ENCODE measurements around the gene COL2A1.
"Not testable (repeated sequence)": the region's sequence is repeated elsewhere in the genome, so short reads cannot be mapped to it uniquely, and the experiment has no call there.

The COL2A1 gene

DNA sequence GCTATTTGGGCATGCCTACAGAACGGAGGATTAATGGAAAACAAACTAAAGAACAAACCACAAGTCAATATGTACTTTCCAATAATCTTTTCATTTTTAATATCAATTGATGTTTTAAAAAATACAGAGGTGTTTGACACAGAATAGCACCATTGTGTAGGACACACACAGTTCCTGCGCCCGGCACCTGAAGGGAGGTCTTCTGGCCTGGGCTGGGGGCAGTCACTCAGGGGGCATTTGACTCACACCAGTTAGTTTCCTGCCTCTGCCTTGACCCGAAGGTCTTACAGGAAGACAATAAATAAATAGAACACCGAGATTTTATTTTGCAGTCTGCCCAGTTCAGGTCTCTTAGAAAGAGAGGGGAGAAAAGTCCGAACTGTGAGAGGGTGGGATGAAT, 31.4 kb downstream of the COL2A1 start:
- no peak for DNase-seq

DNA sequence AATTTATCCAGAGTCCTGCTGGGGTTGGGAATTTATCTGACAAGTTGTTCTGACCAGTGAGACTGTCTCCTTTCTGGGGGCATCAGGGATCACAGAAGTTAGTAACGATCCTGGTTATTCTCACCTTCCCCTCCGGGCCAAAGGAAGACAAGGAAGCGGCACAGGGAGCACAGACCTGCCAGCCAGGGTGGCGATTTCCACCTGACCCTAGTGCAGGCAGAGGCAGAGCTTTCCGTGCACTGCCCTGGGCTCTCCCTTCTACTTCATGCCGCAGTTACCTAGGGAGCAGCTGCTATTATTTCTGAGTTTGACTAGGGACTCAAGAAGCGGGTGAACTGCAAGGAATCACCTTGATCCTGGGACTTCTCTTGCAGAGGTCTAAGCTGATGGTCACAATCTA, 33.4 kb downstream of the COL2A1 start:
- no peak for DNase-seq

DNA sequence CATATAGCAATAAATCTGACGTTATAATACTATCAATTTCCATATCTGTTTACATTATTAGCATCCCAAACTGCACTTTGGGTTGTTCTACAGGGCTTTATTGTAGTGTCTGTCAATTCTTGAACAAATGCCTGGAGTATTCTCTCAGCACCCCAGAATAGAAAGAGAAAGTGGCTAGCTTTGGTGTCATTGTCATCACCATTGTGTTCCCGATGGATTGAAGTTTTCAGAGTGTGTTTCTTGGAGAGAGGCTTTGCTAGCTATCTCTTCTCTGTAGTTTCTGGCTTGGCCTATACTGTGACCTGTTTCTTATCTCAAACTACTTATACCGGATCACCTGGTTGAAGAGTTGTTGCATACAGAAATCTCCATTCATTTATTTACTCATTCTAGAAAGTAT, 34.4 kb downstream of the COL2A1 start:
- no peak for DNase-seq

DNA sequence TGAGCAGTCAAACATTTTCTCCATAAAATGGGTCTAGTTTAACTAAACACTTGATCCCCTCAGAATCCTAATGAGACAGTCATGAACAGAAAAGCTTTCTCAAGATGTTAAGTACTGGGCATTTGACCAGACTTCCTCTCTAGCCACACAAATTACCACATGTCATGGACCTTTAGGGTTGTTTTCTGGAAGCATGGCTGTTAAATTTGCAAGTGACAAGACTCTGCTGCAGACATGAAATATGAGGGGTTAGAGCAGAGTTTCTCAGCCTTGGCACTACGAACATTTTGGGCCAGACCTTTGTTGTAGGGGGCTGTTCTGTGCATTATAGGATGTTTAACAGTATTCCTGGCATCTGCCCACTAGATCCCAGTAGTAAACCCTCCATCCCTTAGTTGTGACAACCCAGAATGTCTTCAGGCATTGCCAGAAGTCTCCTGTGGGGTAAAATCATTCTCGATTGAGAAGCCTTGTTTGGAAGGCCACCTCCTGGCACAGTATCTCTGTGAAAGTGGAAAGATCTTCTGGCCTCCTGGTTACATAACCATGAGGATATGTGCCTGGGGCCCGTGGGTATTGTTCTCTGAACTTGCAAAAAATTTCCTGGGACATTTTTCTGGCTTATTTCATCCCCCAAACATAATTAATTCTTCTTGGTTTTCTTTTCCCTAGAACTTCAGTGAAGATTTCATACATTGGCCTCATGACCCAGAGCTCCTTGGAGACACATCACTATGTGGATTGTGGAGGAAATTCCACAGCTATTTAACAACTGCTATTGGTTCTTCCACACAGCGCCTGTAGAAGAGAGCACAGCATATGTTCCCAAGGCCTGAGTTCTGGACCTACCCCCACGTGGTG, 36.6 kb downstream of the COL2A1 start:
- DNase-seq, result no peak

DNA sequence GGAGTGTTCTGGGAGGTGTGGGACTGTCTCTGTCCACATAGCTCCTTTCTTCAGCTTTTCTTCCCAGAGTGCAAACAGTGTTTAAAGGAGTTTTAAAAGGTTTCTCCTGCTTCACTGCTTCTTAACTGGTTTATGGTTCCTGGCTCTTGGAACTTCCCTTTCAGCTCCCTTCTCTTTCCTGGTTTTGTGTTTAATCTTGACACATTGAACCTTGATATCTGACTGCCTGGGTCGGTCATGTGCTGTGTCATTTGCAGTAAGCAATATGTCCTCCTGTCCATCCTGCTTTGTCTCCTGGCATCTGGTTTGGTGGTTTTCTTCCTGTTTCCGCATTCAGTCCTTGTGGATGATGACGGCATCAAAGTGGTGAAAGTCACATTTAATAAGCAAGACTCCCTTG, 38.7 kb downstream of the COL2A1 start:
- no peak for DNase-seq

DNA sequence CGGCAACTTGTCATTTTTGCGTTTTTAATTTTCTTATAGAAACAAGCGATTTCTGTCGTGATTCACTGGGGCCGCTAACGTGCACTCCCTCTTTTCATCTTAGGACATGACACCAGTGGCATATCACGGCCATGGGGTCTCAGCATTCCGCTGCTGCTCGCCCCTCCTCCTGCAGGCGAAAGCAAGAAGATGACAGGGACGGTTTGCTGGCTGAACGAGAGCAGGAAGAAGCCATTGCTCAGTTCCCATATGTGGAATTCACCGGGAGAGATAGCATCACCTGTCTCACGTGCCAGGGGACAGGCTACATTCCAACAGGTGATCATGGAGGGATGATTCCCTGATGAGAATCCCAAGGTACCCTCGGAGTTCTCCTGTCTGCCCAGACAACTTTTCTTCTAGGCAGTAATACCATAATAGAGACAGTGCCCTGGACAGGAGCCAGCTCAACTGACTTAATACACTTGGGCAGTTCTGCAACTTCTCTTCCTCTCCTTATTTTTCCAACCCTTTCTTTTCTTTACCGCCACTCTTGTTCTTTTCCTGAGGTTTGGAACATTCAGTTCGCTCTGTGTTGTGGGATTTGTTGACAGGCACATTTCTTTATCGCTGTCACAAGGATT, 40.1 kb downstream of the COL2A1 start:
- DNase-seq, result peak; percentile 68

DNA sequence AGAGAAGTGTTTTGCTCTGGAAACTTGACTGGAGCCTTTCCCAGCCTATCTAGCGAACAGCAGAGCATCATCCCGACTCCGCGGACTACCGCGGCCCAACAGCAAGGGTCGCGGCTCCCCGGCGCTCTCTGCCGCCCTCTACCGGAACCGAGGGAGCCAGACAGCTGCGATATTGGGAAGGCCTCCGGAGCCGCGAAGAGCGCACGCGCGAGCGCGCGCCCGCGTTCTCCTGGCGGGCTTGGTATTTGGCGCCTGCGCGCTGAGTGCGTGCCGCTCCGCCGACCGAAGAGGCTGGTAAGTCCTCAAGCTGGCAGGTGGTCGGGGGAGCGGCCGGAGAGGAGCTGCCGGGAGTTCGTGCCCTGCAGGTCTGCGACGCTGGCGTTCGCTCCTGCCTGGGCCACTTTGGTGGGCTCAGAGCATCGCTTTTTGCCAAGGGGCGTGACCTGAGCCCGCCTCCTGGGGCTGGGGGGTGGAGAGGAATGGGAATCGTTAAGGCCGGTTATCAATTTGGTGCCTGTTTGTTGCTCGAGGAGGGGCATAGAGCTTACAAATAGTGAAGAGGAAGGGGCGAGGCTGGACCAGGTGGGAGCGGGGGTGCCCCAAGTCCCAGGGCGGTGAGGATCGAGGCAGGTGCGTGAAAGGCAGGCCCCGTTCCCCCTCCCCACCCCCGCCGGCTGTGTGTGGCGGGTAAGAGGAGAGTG, 40.8 kb downstream of the COL2A1 start, which contains the start of gene TMEM106C:
Gene TMEM106C, plus strand, starts transcription at position 257 of the 701 bp plus-strand sequence. CDS start 641 bp downstream, outside the sequence.
- DNase-seq, result peak; percentile 96

DNA sequence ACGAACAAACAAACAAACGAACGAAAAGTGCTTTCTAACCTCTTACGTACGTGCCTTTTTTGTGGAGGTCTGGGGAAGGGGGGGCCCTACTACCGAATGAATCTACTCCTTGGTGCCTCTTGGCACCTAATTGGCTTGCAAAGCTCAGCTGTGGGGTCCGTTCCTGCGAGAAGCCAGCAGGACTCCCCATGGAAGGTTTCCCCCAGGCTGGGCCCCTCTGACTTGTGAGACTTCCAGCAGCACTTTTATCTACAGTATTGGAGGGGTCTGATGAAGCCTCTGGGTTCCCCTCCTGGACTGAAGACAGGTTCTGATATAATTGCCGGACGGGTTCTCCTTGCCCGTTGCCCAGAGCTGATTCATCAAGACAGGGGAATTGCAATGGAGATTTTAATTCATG, 42.1 kb downstream of the COL2A1 start:
- DNase-seq, result no peak

DNA sequence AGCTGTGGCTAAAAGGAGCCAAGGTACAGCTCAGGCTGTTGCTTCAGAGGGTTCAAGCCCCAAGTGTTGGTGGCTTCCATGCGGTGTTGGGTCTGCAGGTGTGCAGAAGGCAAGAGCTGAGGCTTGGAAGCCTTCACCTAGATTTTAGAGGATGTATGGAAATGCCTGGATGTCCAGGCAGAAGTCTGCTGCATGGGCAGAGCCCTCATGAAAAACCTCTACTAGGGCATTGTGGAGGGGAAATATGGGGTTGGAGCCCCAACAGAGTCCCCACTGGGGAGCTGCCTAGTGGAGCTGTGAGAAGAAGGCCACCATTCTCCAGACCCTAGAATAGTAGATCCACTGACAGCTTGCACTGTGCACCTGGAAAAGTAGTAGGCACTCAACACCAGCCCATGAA, 46.6 kb downstream of the COL2A1 start:
- not testable (repeated sequence) for DNase-seq

DNA sequence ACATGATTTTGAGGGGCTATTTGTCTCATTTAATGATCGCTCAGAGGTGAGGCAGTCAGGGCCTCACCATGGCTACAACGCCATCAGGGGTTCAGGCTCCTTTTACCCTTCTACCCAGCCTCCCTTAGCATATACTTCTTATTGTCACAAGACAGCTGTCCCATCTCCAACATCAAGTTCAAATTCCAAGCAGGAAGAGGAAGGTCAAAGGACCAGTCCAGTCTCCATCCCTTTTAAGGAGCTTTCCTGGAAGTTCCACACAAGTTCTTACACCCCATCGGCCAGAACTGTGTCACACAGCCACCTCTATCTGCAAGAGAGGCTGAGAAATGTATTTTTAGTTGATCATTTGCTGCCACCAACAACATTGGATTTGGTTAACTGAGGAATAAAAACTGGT, 49.2 kb downstream of the COL2A1 start:
- no peak for DNase-seq

DNA sequence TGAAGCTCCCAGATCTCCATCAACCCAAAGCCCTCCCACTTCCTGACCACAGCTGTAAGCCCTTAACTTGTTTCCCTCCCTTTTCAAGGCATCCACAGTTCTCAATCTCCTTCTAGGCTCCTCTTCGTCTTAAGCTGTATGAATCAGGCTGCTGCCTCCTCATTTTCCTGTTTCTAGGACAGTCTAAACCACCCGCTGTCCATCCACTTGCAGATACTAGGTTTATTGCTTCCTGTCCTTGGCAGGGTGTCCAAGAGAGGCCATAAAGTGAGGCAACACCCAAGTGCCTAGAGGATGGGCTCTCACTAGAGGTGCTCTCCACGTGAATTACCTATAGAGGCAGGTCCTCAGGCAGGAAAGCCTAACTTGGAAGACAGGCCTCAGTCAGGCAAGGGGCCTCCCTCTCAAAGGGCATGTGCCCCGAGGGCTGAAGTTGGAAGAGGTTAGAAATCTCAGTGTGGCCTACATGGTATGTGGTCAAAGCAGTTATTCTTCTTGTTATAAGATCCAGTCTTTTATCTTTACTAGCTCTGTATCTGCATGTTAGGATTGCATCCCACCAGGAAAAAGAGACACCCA, 49.7 kb downstream of the COL2A1 start:
- no peak for DNase-seq

DNA sequence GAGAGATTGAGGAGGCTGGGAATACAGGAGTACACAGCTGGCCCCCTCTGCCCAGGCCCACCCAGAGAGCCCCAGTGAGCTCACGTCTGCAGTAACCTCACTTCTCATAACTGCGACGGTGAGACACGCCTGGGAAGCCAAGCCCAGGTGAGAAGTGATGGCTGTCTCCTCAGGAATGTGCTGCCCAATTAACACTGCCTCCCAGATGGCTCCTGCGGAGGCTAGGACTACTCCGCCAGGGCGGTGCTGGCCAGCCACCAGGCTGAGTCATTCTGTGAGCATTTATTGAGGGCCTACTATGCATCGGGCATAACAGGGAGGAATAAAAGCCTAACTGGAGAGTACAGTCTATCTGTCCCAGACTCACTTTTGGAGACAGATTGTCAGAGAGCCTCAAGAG, 50.2 kb downstream of the COL2A1 start:
- peak; percentile 22 for DNase-seq

DNA sequence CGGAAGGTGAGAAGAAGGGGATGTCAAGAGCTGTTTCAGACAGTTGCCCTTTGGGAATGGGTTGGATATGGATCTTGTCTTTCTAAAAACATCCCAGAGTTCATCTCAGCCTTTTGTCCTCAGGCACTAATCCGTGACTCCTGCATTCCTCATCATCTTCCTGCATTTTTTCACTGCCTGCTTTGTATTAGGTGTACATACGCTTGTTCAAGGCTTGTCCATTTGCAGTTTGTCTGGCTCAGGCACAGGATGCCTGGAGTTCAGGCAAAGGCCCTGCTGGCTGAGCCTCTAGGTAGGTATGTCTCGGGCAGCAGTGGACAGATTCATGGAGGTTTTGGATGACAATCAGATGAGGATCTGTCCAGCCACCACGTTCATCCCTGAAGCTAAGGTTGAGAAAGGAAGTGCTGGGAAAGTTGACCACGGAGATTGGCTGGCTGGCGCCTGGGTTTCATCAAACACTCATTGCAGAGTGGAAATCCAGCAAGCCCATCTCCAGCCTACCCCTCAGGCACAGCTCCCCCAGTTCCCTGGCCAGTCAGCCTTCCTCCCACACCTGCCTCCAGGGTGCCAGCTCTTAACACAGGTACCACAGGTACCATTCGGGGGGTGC, 53.3 kb downstream of the COL2A1 start:
- no peak for DNase-seq

DNA sequence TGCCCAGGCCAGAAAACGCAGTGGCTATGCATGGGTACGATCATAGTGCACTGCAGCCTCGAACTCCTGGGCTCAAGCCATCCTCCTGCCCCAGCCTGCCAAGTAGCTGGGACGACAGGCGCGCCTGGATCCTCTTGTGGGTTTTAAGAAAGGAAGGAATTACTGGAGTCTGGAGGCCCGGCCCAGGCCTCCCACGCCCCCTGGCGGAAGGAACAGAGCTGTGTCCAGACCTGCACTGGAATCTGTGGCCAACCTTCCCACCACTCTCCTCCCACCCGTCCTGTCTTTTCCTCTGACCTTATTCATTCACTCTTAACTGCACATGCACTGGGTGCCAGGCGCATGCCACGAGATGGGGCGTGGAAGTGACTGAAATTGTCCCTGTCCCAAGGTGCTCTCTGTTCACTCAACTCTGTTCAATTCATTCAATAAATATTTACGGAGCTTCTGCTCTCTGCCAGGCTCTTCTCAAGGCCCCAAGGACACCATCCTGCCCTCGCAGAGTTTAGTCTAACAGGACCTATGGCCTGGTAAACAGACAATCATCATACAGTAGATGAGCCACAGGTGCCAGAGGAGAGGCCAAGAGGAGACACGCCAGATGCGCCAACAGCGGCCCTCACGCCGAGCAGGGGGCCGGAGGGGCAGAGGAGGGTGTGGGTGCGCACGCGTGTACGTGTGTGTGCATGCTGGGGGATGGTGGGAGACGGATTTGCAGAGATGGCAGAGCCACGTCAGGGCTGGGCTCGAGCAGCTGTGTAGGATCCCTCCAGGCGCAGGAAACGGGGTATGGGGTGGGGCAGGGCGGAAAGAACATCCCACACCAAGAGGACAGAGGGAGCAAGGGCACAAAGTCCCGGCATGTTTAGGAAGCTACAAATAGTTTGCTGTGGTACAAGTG, 54.6 kb downstream of the COL2A1 start:
- DNase-seq, result peak; percentile 82

DNA sequence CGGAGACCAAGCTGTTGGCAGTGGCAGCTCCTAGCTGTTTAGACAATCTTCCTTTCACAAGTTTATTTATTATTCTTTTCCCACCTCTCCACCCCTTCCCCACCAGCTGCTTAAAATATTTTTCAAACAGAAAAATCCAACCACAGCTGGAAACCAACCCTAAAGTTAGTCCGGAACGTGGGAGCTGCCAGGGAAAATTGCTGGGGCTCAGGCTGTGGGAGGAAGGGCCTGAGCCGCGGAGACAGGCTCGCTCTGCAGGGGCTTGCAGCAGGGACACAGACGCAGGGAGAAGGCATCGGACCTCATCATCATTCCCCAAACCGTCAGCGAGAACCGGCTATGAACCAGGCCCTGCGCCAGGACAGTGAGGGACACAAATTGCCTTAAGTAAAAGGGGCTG, 56.9 kb downstream of the COL2A1 start:
- DNase-seq, result peak; percentile 21

DNA sequence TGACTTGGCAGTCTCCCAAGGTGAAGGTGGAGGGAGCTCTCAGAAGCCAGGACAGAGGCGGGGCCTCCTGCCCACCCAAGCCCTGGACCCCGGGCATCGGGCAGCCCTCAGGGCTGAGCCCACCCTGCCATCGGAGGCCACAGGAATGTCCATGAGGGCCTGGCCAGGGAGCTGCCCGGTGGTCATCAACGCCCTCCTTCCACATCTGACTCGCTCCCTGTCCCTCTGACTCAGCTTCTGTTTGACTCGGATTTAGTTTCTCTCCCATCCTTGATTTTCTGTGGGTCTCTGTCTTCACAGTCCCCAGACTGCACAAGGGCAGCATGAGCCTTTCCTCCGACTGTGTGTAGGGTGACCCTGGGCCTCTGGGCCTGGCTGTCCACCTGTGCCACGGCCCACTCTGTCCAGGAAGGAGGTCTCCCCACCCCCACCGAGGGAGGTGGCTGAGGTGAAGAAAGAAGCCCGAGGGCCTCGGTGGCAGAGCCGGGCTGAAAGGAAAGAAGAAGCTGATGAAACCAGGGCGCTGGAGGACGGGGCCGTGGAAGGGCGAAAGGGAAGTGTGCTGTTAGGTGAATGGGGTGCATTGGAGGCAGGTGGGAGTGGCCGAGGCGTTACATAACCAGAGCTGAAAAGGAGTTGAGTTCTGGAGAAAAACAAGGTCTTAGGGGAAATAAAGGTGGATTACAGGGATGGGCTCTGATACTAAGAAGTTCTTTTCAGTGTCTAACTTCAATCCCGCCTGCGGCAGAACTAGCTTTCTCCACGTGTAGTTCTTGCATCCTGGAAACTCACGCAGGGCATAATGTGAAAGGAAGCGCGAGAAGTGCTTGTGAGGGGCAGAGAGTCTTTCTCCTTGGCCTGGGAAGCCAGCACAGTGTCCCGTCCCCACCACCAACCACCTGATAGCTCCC, 57.6 kb downstream of the COL2A1 start:
- peak; percentile 41 for DNase-seq

DNA sequence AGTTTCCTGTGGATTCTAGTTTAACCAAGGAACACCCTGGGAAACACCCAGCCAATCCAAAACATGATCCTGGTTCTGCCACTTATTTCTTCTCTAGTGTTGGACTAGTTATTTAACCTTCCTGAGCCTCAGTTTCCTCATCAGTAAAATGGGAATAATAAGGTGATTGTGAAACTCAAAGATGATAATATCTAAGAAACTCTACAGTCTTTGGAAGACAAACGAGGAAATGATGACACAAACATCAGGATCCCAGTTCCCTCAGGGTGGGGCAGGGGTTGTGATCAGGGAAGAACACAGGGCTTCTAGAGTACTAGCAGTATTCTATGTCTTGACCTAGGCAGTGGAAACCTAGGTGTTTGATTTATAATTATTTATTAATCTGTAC, 58.9 kb downstream of the COL2A1 start:
- no peak for DNase-seq

DNA sequence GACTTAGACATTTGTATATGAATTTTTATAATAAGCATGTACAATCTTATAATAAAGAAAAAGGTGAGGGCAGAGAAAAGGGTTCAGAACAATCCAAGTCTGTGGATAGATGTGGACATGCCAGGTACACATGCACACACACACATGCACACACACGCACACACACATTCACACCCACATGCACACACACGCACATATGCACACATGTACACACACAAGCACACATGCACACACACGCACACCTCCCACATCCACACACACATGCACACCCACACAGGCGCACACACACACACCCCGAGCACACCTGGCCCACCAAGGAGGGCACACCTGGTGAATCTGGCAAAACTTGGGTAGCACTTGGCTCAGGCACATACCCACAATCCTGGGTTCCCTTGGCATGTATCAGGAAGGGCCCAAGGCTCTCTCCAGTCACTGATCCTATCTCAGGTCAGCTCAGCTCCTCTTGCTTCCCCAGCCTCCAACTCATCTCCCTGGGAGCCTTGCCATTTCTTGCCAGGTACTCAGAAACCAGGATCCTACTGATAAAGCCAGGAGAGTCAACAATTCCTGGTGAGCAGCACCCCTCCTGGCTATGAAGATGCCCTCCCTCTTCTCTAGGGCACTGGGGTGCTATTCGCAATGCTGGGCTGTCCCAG, 59.5 kb downstream of the COL2A1 start:
- peak; percentile 43 for DNase-seq

DNA sequence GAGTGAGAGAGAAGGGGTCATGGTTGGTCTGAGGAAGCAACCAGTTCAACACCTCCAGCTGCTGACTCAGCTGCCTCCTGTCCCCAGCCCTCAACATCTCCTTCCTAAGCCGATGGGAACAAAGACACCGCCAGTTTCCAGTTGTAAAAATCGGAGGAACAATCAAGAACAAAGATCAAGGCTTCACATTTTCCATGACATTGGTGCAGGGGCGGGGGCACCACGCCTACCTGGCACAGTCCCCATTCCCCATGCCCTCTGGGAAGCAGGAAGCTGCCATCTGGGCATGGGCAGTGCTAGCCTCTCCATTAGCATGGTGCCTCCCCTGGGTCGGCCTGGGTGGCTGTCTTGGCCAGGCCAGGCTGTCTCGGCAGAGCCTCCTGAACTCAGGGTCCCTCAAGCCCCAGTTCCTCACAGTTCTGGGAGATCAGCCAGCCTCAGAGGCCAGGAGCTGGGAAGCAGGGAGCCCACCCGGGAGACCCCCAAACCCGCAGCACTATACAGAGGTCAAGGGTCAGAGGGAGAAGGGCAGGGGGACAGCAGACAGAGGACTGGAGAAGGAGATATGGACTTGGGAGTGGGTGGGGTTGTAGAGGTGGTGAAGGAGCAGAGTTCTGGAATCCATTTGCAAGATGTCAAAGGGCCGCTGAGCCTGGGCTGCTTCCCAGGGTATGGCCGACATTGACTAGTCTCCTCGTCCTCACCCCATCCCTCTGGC, 60.5 kb downstream of the COL2A1 start:
- DNase-seq, result peak; percentile 46
